Uterus (tissue), 2 donors: Measurements from ENCODE around the gene ANKRD16.

Experiments
- CTCF ChIP-seq, 4 experiments: fragments of 200-600 bp in 2 of 4; fragments of 450-650 bp in 2 of 4; sonication (generic) in 2 of 4; IDR thresholded peaks; one replicate each; pipeline ENCODE4 v1.5.1; 2016 to 2019; ENCODE audit warnings: antibody characterized with exemption in 4 of 4, mild to moderate bottlenecking in 2 of 4, moderate library complexity in 1 of 4
- POLR2A ChIP-seq, 2 donors: fragments of 450-650 bp; IDR thresholded peaks; one replicate each; pipeline ENCODE4 v1.6.1; 2016; ENCODE audit warnings: antibody characterized with exemption in 2 of 2, mild to moderate bottlenecking in 1 of 2, moderate library complexity in 1 of 2

- TF ChIP-seq CTCF (IDR thresholded peaks at IDR 0.05), result no peak
- TF ChIP-seq POLR2A (IDR thresholded peaks at IDR 0.05), result no peak
Measured at GRCh38 chr10:5915451-5915850, 25.8 kb upstream of the ANKRD16 start.
